ENCODE data around the gene MS4A15. TPM values are rescaled to one million over a fixed set of nuclear protein-coding genes. Genes with fewer than 3 reads are reported as not detected.

MS4A15 gene
- total RNA-seq, 2 donors from 2014 or later, result not detected

GRCh38 chr11:60741421-60741820 is 15.2 kb upstream of the MS4A15 start:
- intact Hi-C loops (cut with DNase I), result no loop called here
- ATAC-seq (no peak), DNase-seq (no peak)

GRCh38 chr11:60743058-60743457 is 13.6 kb upstream of the MS4A15 start:
- no peaks in the 10 kb centered on the region for H3K36me3 ChIP-seq (replicated peaks in 1 of 2; ENCODE audit: insufficient read depth in 1 of 2, low read depth in 2 of 2)
- H3K27ac ChIP-seq, result no peak overlapping the region
- ATAC-seq (peak; percentile 10), DNase-seq (no peak)
- peaks cover 5% of the 10 kb centered on the region for H3K4me1 ChIP-seq
- TF ChIP-seq CTCF (IDR thresholded peaks at IDR 0.05), result peak in 3 of 7 experiments; percentile 7 to 11 (median 8)
- no peak for TF ChIP-seq POLR2A (IDR thresholded peaks at IDR 0.05)
- intact Hi-C loops (cut with DNase I), result no loop called here
- no peaks in the 10 kb centered on the region for H3K9me3 ChIP-seq
- WGBS, 2 donors, result 76 to 77% methylated on average over 1 of the region's 1 CpG
- H3K4me3 ChIP-seq, result no peak overlapping the region
- H3K27me3 ChIP-seq, result no peaks in the 10 kb centered on the region

More at GRCh38 chr11:60741421-60741820, 15.2 kb upstream of the MS4A15 start:
- no peaks in the 10 kb centered on the region for H3K9me3 ChIP-seq
- 89% methylated on average over 3 of the region's 3 CpGs for WGBS, 2 donors
- no peaks in the 10 kb centered on the region for H3K36me3 ChIP-seq (replicated peaks in 1 of 2; ENCODE audit: insufficient read depth in 1 of 2, low read depth in 2 of 2)
- no peak overlapping the region for H3K27ac ChIP-seq
- H3K4me3 ChIP-seq, result no peak overlapping the region
- no peaks in the 10 kb centered on the region for H3K27me3 ChIP-seq
- H3K4me1 ChIP-seq, result peaks cover 5% of the 10 kb centered on the region
- TF ChIP-seq POLR2A (IDR thresholded peaks at IDR 0.05) (no peak), CTCF (IDR thresholded peaks at IDR 0.05) (no peak)

- H3K4me3 ChIP-seq, result no peak overlapping the region
- H3K27me3 ChIP-seq, result no peaks in the 10 kb centered on the region
- H3K9me3 ChIP-seq, result no peaks in the 10 kb centered on the region
- no peak overlapping the region for H3K27ac ChIP-seq
- intact Hi-C loops (cut with DNase I), result no loop called here
- DNase-seq, result peak in 2 of 4 donors; percentile 7 to 26
- TF ChIP-seq POLR2A (IDR thresholded peaks at IDR 0.05) (no peak), CTCF (IDR thresholded peaks at IDR 0.05) (no peak)
- 32 to 40% methylated on average over 5 of the region's 5 CpGs for WGBS, 2 donors
- peaks cover 5% of the 10 kb centered on the region for H3K4me1 ChIP-seq
- no peaks in the 10 kb centered on the region for H3K36me3 ChIP-seq (replicated peaks in 1 of 2; ENCODE audit: insufficient read depth in 1 of 2, low read depth in 2 of 2)
- ATAC-seq, result no peak
Measured at GRCh38 chr11:60744114-60744513, 12.6 kb upstream of the MS4A15 start.

- DNase-seq (no peak), ATAC-seq (no peak)
- Histone ChIP-seq H3K4me3 (no peak overlapping the region), H3K4me1 (peaks cover 5% of the 10 kb centered on the region), H3K27ac (no peak overlapping the region), H3K36me3 (replicated peaks in 1 of 2; ENCODE audit: insufficient read depth in 1 of 2, low read depth in 2 of 2) (no peaks in the 10 kb centered on the region), H3K27me3 (no peaks in the 10 kb centered on the region), H3K9me3 (no peaks in the 10 kb centered on the region)
- WGBS, 2 donors, result 82 to 86% methylated on average over 14 of the region's 14 CpGs
- intact Hi-C loops (cut with DNase I), result no loop called here
- TF ChIP-seq CTCF (IDR thresholded peaks at IDR 0.05), result no peak
- TF ChIP-seq POLR2A (IDR thresholded peaks at IDR 0.05), result no peak
Measured at GRCh38 chr11:60747359-60747873, 9.3 kb upstream of the MS4A15 start.

GRCh38 chr11:60748225-60748624 is 8.4 kb upstream of the MS4A15 start:
- no peaks in the 10 kb centered on the region for H3K27me3 ChIP-seq
- ATAC-seq (no peak), DNase-seq (no peak)
- no peak overlapping the region for H3K4me3 ChIP-seq
- TF ChIP-seq POLR2A (IDR thresholded peaks at IDR 0.05), result no peak
- TF ChIP-seq CTCF (IDR thresholded peaks at IDR 0.05), result no peak
- intact Hi-C loops (cut with DNase I), result no loop called here
- no peaks in the 10 kb centered on the region for H3K36me3 ChIP-seq (replicated peaks in 1 of 2; ENCODE audit: insufficient read depth in 1 of 2, low read depth in 2 of 2)
- H3K9me3 ChIP-seq, result no peaks in the 10 kb centered on the region
- no peak overlapping the region for H3K27ac ChIP-seq
- peaks cover 5% of the 10 kb centered on the region for H3K4me1 ChIP-seq
- WGBS, 2 donors, result 90 to 92% methylated on average over 13 to 17 of the region's 17 CpGs
